Measurements from ENCODE around the gene ANTXRL.
"Not testable (repeated sequence)": the region's sequence is repeated elsewhere in the genome, so short reads cannot be mapped to it uniquely, and the experiment has no call there.

The ANTXRL gene

DNA sequence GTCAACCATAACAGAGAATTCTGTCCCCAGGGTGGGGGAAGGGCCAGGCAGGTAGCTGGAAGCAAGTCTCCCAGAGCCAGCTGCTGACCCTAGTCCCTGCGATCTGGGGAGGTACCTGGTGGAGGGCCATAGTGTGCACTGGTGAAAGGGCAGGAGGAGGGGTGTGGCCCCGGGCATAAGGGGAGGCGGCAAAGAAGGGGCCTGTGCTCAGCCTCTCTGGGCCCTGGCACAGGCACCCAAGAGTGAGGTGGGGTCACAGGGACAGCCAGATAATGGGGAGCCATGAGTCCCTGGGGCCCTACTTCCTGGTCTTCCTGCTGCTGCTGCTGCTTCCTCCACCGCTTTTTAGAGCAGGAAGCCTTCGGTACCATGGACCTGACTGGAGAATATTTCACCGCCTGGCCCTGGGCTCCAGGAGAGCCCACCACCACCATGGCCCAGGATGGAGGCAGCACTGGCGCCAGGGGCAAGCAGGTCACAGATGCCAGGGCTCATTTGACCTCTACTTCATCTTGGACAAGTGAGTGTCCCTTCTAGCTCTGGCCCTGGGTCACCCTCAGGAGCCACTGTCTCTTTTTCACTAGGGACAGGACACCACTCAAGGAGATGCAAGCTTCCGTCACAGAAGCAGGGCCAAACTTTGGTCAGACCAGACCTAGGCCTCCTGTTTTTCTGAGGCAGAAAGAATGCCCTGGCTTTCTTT is at the start of gene ANTXRL:
TSS of gene ANTXRL (plus strand) at position 7 of the 703 bp plus-strand sequence. CDS start at position 273, 266 bp downstream.
- no peak for DNase-seq

DNA sequence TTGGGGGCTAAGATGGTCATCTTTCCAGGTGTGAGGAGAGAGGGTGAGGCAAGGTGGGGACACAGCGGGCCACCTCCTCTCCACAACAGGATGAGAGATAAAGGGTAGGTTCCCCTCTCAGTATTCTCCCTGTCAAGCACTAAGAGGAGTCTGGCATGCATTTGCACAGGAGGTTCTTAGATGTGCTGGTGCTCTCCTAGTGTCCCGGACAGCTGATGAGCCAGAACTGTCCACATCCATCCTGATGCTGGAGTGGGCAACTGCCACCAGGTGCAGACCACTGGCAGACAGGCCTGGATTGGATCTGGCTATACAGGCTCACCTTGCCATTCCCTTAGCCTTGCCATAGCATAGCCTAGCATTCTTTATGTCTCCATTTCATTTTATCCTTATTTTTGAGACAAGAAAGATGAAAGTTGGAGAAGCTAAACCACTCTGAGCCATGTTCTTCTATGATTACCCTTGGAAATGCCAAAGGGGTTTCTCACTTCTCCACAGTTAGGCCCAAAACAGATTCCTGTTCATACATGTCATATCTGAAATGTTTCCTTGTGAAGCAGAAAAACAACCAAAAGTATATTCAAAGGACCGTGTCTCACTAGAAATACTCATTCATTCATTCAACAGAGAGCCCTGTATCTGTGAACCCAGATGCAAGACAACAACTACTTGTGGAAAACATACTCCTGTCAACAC is 48.8 kb upstream of the ANTXRL start:
- no peak for DNase-seq

DNA sequence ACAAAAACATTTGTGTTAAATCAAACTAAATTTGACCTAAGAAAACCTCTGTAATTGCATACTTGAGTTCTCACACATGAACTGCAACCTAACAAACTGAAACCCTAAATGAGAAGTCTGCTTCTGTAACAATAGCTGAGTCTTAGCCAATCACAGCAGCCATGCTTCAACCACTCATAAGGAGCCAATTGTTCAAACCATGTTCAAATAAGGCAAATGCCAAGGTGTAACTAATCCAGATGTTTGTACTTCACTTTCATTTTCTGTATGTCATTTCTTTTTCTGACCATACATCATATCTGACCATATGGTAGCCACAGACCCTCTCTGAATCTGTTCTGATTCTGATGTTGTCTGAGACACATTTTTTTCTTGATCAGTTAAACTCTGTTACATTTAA is 47.5 kb upstream of the ANTXRL start:
- no peak for DNase-seq

DNA sequence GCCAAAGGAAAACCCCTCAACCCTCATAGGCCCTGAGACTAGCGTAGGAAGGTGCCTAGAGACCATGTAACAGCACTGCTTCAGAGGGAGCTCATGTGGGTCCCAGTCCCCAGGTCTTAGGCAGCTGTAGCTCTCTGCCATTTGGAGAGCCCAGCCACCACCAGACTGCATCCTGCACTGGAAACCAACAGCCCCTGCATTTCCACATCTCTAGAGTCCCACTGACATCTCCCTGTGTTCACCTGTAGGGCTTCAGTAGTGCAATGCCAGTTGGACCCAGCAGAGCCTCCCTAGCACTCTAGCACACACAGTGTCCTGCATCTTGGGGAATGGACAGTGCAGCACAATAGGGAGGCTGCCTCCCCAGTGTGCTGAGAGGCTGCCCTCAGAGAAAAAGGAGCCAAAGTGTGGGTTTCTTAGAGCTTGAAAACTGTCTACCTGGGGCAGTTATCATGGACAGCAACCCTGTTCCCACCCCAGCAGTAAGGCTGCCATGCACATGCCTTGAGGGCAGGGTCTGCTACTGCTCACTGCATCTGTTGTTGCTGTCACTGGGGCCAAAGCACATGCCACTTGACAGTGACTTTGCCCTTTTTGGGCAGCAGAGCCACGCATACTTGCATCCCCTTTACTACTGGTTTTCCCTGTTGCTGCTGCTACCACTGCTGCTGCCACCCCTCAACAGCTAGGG is 46.7 kb upstream of the ANTXRL start:
- no peak for DNase-seq

DNA sequence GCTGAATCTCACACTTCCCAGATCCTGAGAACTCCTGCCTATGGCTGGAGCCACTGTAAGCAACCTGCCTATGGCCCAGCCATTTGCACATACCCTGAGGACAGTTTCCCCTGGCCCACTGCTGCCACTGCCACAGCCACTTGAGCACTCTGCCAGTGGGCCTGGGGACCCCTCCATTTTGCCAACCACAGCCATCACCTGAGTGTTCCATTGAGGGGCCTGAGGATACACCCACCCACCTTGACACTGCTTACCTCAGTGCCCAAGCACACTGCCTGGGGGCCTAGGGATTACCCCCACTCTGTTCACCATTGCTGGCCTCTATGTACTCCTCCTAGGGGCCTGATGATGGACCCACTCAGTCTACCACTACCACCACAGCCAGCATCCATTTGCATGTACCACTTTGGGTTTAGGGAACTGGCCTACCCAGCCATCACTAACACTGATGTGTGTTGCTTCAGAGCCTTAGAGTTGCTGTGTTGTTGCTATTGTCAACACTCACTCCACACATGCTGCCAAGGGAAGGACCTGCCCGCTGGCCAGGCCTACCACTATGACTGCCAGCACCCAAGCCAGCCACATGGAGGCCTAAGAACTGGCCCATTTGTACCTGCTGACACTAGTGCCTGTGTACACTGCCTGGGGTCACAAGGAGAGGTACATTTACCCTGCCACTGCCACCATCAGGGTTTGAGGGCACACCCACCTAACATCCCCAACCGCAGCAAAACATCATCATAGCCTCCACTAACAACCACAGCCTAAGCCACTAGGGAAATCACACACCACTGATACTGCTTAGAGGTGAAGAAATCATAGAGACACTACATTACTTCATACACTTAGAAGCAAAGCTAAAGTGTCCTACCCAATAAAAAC is 45.9 kb upstream of the ANTXRL start:
- no peak for DNase-seq

DNA sequence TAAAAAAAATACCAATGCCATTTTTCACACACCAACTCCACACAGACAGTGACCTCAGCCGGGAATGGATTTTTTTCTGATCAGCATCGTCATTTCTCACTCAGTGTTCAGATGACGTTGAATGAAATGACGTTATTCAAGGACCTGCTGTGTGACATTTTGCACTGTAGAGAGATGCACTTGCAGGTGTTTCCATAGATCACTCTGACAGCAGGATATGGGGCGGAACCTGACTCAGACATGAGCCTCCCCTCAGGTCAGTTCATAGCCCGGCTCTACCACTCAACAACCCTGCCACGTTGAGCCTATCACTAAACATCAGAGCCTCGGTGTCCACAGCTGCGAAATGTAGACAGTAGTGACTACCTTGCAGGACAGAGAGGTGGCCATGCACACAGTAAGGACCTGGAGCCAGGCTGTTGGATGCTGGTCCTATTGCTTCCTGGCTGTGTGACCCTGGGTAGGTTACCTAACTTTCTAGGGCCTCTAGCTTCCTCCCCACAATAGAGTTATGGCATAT is 41.4 kb upstream of the ANTXRL start:
- DNase-seq = no peak

DNA sequence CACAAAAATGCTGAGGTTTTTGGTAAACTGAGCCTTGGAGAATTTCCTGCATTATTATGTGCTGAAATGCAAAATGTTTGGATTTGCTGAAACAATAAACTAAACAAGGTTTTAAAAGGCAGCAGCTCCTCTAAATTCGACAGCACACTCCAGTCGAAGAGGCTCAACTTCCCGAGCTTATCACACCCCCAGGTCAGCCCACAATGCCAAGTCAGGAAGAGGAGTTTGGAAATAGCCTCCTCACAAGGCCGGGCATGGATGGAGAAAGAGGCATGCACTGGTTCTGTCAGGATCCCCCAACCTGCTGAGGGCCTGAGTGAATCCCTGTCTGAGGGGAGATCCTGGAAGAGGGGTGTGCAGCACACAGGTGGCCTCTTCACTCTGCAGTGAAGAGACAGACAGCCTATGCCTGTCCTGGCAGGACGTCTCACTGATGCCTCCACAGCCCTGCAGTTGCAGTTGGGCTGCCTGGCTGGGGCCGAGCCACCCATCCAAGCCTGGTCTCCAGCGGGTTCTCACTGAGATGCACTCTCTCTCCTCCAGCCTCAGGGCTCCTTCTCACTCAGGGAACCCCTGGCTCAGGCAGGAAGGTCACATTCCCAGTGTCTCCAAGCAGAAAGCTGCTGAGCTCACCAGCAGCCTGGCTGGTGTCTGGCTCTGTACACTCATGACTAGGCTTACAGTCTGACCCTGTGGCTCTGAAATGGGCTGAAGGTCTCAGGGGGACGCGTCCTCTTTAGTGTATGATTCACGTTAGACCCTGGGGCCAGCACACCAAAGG is 40.2 kb upstream of the ANTXRL start:
- DNase-seq = not testable (repeated sequence)

DNA sequence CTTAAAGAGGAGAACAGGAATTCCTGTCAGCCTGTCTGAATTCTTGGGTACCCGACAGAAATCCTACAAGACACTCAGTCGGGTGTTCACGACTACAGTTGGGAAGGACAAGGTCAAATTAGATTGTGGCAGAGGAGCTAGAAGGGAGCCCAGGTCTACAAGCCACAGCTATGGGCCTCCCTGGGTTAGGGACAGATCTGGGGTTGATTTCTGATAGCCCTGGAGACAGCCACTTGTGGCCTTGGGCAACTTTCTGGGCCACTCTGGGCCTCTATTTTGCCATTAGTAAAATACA is 39.7 kb upstream of the ANTXRL start:
- no peak for DNase-seq

DNA sequence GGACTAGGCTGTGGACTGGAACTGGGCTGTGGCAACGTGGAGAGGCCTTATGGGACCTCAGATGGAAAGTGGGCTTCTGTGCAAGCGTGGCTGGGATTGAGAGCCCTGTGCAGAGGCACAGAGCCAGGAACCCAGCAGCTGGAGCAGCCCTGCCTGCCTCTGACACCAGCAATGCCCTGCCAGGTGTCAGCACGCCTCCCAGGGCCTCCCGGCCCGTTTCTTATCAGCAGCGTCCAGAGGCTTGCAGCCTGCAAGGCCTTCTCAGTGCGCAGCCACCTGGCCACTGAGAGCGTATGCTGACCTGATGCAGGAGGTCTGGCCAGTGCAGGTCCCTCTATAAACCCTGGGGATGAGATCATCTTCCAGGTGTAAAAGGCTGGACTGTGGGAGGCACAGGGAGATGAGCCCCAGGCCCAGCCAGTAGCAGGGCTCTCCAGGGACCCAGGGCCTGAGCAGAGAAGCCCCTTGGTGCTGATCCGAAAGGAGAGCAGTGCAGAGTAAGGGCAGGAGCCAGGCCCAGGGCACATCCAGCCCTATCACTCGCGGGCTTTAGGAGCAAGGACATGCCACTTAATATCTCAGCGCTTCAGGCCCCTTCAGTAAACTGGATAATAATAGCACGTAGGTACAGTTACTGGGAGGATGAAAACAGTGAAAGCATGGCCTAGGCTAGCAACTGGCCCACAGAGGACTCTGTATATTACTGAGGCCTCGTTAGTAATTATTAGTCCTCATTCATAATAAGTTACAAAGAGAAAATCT is 38.8 kb upstream of the ANTXRL start:
- DNase-seq = no peak

DNA sequence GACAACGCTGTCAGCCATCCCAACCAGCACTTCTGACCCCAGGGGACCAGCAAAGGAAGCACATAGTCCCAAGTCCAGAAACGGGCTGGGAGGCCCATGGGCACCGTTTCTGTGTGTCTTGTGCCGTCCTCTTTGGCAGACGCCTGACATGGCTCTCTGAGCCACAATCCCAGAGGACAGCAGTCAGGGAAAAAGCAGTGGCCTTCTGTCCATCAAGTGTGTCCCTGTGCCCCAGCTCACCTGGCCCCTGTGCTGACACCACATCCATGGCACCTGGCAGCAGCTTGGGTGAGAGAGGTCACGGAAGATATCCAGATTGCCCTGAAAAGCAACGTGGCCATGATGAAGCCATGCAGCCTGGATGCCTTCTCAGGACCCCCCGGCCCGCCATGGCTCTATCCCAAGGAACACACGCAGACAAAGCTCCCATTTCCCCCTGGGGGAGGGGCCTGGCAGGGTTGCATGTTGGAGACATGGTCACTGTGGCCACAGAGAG is 38.1 kb upstream of the ANTXRL start:
- DNase-seq = no peak

DNA sequence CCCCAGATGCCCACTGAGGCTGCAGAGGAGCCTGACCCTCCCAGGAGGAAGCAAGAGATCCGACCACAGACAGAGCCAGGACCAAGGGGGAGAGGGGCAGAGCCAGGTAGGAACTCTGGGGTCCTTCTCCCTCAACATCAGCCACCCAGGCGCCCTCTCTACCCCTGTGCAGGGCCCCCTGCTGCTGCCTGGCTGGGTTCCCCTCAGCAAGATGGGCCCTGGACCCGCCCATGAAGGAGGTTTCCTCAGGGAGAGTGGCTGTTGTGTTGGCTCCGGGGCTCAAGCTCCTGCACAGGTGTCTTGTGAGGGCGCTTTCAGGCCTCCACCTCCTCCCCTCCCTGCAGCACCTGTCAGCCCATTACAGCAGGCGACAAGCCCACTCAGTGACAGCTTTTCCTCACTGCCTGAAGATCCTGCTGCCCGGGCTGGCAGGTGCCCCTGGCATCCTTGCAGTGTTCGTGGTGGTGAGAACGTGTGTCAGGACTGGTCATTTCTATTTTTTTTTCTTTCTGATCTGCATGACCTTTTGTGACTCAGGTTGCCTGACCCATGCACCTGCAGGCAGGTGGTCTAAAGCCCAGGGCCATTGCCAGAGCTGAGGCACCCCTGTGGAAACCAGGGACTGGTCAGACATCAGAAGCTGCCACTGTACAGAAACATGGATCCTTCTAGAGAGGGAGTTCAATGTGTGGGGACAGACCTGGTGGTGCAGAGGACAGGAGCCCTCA is 37.0 kb upstream of the ANTXRL start:
- not testable (repeated sequence) for DNase-seq

DNA sequence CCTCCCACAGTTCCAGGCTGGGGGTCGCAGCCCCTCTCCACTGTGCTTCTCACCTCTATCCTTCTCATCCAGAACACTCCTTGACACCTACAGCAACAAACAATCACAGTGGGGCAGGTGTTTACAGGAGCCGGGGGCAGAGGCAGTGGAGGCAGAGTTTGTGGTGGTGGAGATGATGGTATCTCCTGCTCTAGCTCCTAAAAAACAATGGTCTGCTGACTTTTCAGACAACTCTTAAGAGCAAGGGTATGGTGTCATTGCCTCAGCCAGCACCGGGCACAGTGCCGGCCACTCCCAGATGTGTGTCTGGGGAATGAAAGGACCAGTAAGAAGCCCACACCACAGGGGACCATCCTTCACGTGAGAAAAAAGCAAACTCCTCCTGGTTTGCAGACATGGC is 36.3 kb upstream of the ANTXRL start:
- no peak for DNase-seq

DNA sequence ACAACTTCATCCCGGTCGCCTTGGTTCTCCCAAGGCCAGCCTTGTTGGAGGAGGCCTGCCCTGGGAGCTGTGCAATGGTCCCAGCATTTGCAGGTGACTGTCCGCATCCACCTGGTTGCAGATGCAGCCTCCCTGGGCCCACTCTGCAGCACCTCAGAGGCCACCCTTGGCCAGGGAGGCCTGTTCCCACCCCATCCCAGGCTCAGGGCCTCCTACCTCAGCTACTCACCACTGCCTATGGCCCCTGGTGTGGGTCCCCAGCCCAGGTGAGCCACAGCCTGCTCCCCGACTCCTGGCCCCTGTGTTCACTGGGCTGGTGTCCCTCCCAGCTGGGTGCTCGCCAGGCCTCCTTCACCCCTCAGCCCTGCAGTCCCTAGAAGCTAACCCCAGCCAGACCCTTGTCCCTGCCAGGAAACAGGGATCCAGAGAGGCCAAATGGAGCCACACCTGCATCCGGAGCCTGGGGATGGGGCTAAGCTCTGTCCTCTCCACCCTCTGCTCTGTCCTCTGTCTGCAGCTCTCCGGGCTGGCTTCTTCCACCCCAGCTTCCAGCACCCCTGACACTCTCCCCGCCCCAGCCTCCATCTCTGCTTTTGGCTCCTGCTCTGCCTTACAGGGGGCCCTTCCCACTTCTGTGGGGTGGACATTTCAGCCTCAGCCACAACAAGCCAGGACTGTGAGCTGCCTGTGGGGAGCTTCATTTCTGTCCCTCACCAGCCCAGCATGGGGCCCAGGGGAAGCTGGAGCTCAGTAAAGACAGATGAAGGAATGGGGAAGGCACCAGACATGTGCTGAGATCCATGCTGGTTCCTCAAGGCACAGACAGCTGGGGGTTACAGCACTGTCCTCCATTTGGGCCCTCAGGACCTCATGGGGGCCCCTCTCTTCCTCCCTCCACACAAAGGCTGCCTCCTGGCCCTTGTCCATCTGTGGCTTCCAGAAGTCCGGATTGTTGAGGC is 35.6 kb upstream of the ANTXRL start:
- DNase-seq = no peak

DNA sequence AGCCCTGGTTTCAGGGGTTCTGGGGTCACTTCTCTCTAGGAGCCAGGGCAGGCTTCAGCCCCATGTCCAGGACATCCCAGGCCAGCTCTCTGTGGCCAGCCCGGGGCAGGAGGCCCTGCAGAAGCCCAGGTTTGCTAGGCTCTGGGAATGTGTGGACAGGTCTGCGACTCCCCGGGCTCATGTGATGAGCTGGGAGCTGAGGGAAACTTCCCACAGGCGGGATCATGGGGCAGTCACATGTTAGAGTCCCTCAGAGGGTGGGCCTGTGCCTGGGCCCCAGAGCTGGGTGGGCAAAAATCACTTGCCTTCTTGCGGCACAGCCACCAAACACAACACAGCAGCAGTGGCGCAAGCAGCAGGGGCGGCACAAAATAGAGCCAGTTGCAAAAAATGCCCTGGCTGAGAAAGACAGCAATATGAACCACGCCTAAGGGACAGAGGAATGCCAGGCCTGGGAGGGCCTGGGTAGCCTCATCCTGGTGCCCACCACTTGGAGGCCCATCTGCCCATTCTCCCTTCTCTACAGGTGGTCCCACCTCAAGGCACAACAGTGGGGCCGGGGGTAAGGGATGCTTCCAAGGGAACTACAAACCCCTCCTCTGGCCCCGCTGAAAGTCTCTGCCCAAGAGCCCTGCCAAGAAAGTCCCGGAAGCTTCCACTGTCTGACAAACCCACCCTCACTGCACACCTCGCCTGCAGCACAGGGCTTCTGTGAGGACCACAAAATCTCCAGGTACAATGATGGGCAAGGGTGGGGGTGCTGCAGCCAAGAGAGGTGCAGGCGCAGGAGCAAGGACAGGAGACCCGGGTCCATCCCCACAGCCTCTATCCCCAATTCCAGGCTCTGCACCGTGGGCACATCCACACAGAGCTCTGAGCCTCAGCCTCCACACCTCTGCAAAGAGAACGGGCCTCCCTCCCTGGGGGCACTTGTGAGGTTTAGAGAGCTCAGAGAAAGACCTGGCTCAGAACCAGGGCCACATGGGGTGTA is 34.6 kb upstream of the ANTXRL start:
- no peak for DNase-seq

DNA sequence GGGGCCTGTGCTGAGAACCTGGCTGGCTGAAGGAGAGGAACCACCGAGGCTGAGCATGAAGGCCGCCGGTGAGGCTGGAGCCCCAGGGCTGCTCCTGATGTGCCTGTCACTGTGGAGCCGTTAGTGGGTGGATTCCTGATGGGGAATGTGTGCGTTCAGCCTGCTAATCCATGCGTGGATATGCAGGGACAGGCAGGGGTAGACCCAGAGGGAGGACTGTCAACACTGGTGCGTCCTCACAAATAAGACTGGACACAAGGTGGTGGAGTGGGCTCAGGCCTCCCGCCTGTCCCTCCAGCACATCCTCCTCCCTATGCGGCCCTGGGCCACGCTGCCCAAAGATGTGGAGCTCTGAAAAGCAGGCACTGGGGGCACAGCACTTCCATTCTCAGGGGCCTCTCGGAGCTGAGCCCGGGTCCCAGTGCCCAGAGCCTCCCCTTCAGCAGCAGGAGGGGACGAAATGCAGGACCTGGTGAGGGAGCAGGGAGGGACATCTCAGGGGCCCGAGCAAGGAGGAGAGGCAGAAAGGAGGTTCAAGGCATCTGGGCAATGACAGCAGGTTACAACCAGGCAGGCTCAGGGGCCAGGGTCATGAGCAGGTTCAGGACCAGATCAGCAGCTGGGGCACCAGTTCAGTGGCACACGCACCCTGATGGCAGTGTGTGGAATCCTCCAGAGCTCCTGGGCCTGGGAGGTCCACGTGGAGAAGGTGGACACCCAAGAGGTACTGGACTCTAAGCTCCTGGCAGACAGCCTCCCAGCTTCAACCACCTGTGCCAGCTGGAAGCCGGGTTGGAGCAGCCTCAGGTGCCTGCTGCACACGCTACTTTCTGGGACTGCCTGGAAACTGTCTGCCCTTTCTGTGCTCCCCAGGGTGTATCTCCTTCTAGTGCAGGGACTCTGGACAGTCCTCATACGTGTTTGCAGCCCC is 33.5 kb upstream of the ANTXRL start:
- no peak for DNase-seq

DNA sequence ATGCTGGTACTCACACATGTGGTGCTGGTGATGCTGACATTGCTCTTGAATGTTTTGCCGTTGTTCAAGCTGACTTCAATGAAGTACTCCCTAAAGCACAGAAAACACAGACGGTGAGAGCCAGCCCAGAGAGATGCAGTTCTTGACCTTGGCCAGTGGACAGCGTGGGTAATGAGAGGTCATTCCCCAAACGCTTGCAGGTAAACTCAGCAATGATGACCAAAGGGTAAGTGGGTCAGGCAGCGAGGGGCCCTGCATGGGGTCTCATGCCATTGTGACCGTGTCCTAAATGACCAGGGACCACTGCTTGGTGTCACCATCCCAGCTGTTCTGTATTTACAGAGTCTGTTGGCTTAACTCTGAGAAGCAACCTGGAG is 32.8 kb upstream of the ANTXRL start:
- DNase-seq = no peak

DNA sequence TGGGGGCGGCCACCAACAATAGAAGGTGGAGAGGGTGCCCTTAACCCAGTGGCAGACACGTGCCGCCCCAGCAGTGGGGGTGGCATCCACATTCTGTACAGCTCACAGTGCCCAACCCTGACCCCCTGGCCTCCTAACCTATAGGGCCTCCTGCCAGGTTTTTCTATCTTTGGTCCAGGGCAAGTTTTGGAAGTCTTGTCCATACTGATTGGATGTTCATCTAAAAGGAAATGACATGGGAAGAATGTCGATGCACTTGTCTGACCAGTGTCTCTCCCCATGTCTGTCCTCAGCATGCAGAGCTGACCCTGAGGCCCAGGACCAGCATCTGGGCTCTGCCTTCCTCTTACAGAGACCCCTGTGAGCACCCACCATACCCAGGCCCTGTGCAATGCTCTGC is 32.3 kb upstream of the ANTXRL start:
- no peak for DNase-seq

Data from amniotic stem cell (primary cell).